CD4-positive, alpha-beta T cell treated with Interferon alpha-2 for 1 hour (primary cell): ENCODE data around the gene ZNF81.
A peak's percentile ranks its signal among the peaks of the same experiment; 100 is the strongest.
"Not testable (repeated sequence)": the region's sequence is repeated elsewhere in the genome, so short reads cannot be mapped to it uniquely, and the experiment has no call there.

Experiments
- DNase-seq, 2 donors: peaks; one replicate each; pipeline ENCODE4 v3.0.0-alpha.2; 2020 to 2022

The ZNF81 gene

DNA sequence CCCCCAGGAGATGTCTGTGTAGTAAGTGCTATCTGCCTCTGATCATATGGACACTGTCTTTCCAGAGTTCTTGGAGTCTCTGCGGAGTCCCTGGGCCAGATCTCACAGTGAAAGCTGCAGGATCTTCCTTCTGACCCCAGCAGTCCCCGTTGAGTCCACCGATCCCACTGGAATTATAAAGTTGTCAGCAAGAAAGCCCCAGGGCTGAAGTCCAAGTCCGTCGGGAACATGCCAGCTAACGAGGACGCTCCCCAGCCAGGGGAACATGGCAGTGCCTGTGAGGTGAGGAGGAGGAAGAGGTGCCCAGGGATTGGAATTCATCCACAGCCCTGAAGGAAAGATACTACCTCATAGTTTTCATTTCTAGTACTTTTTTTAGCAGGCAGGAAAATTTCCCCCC is 9.3 kb downstream of the ZNF81 start:
- no peak for DNase-seq

DNA sequence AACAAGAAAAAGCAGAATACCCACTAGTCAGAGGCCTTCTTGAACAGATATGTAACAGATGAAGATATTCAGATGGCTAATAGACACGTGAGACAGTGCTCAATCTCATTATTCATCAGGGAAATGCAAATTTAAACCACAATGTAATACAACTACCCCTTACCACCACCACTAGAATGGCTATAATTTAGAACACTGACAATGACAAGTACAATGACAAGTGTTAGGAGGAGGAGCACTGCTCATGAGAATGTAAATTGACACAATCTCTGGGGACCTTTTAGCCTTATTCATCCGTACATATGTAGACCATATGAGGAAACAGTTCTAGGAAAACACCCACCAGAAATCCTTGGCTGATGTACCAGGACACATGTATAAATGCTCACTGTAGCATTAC is 13.1 kb downstream of the ZNF81 start:
- no peak for DNase-seq

DNA sequence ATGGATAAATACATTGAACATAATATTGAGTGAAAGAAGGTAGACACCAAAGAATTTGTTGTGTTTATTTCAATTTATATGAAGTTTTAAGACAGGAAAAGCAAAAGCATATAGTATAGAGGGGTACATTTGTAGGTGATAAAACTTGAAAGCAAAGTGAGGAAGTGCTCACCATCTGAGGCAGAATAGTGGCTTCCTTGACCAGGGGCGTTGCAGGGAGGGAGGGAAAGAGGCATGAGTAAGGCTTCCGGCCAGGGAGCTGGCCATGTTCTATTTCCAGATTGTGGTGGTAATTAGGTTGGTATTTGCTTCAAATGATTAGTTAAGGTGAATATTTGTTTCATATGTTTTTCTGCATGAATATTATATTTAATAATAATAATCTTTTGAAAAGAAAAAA is 13.7 kb downstream of the ZNF81 start:
- not testable (repeated sequence) for DNase-seq

DNA sequence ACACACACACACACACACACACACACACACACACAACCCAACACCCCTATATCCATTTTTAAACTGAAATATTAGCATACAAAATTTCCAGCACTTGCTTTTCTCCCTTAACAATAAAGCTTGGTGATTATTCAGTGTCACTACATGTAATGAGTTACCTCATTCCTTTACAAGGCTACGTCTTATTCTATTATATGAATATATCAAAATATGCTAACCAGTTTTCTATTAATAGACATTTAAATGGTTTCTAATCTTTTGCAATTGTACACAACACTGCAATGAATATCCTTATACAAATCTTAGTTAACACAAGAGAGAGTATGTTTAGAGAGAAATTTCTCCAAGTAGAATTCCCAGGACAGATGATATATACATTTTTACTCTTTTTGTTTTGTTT is 14.2 kb downstream of the ZNF81 start:
- no peak for DNase-seq

DNA sequence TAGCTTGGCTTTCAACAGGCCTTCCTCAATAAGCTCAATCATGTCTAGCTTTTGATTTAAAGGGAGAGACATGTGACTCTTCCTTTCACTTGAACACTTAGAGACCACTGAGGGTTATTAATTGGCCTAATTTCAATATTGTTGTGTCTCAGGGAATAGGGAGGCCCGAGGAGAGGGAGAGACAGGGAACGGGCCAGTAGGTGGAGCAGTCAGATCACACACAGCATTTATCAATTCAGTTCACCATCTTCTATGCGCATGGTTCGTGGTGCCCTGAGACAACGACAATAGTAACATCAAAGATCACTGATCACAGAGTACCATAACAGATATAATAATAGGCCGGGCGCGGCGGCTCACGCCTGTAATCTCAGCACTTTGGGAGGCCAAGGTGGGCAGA is 17.8 kb downstream of the ZNF81 start:
- peak; percentile 29 to 40 for DNase-seq

DNA sequence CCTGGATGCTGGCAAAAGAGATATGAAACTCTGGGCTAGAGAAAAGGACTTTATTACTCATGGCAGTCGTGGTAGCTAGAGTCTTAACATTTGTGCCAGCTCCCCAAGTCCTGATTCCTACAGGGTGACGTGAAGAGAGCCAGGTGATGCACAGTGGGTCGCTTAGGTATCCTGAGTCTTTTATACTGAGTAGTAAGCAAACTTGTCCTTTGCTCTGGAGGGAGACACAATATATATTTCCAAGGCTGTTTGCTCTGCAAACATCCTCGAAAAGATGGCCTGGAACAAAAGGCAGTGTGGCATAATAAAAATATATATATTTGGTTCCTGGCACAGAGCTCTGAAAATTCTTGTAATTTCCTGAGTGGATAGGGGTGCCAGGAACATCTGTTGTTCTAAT is 23.0 kb downstream of the ZNF81 start:
- no peak for DNase-seq

DNA sequence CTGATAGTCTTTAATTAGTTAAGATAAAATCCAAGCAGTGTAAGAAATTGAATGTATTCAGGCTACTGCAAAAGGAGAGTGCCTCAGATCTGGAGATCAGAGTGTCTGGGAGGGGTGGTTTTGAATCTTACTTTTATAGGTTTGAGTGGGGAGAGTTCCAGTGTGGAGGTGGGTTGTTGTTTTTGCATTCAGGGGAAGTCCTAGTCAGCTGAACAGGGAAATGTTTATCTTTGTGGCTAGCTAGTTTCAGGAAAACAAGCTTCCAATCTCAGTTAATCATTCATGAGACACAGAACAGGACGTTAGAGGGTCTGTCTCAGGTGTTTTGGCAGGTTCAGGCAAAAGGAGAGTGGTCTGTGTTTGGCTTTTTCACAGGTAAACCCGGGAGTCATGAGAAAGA is 26.0 kb downstream of the ZNF81 start:
- no peak for DNase-seq

DNA sequence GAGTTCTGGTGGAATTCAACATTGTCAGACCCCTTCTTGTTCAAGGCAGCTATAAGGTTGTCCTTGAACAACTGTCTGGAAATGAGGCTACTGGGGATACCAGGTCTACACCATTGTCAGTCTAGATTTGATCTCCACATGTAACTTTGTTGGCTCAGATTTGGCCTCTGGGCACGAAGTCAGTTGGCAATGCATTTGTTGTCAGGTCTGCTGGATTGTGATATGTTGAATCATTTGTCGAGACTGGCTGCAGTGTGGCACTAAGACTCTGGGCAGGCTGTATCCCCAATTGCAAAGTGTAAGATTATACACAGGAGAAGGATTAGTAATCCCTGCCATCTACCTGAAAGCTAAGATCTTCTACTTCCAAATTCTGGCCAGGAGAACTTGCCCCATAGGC is 26.5 kb downstream of the ZNF81 start:
- no peak for DNase-seq

DNA sequence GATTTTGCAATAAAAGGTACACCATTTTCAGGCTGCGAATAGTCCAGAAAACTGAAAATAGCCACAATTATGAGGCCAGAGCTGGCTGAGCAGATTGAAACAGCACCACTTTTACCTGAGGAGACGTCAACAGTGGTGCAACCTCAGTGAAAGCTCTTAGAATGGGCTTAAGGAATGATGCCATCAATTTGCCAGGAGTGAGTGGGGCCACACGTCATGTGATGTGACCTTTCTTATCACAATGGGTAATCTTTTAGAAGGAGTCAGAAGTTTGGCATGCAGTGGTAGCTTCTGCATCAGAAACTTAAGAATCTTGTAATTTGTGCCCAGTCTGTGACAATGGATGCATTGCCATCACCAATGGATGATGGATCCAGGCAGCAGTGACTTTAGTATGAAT is 27.6 kb downstream of the ZNF81 start:
- no peak for DNase-seq

DNA sequence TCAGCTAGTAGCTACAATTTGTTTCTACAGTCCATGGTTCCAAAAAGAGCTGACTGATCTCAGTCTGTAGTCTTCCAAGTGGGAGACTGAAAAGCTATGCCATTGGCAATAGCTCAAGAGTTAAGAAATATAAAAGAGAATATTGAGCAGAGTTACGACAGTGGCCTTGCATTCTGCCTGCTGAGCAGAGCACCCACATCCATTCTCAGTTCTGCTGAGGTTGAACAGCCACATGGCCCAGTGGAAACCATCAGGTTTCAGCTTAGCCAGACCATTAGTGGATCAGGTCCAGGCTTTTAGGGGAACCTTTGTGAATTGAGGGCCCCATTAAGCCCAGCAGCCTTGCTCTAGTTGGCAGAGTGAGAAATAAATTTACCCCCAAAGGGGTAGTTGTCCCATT is 28.1 kb downstream of the ZNF81 start:
- no peak for DNase-seq

DNA sequence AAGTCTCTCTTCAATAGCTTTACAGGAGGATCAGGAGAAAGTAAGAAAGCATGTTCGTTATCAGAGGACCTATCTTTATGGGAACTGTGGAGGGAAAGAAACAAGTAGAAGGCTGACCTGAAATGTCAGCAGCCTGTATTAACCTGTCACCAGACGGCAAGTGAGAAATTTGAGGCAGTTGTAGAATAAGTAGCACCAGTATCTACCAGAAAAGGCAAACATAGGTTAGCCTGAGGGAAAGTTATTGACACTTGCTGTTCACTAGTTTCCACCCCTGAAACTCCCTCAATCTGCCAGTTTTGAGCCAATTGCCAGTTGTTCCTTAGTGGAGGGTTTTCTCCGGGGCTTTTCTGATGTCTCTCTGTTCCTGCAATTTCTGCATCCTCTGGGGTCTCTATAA is 36.4 kb downstream of the ZNF81 start:
- no peak for DNase-seq

DNA sequence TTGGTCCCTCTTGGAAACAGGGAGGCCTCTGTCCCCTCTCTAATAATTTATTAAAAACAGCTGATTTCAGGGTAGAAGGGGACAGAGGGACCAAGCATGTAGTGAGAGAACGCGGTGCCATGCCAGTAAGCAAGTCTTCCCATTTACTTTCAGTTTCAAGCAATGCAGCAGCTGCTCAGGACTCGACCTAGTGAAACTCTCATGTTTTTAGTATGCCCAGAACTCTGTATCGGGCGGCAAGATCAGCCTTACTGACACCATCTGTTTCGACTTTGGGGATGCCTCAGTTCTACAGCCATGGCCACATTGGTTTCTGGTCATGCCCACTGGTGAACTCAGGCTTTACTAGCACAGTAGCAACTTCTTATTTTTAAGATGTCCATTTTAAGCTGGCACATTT is 40.6 kb downstream of the ZNF81 start:
- DNase-seq = no peak

DNA sequence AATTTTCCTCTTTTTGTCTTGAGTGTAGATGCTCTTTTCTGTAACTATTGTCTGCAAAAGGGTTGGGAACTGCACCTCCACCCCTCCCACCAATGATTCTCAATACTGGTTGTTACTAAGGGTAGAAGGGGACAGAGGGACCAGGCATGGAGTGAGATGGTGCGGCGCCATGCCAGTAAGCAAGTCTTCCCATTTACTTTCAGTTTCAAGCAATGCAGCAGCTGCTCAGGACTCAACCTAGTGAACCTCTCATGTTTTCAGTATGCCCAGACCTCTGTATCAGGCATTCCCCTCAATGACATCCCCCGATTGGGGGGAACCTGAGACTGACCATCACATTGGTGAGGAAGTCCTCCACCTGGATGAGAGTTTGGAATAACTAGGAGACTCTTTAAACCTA is 41.5 kb downstream of the ZNF81 start:
- DNase-seq = no peak

DNA sequence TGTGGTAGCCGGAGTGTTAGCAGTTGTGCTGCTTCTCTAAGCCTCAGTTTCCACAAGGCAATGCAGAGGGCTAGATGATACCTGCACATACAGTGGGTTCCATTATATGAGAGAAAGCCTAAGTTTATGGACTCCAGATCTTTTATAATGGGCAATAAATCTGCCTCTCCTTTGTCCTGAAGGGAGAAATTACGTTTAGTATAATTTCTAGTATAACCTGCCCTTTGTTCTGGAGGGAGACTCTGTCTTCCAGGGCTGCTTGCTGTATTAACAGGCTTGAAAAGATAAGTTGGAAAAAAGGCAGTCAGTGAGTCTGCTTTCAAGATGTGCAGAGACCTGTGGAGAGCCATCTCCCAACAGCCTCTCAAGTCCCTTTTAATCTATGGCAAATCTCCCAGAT is 42.8 kb downstream of the ZNF81 start:
- DNase-seq = no peak

DNA sequence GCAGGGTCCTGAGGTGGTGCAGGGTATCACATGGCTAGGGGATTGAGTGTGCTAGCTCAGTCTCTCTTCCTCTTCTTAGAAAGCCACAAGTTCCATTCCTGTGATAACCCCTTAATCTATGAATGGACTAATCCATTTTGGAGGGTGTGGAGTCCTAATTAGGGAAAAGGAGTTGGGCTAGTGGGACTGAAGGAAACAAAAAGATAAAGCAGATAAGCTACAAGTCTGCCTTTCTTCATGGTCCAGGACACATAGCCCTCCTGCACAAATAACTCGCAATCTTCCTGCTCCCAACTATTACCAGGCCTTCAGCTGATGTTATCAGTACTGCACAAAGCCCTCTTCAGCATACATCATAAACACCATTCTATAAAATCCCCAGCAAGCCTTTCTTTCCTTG is 44.2 kb downstream of the ZNF81 start:
- DNase-seq = no peak

DNA sequence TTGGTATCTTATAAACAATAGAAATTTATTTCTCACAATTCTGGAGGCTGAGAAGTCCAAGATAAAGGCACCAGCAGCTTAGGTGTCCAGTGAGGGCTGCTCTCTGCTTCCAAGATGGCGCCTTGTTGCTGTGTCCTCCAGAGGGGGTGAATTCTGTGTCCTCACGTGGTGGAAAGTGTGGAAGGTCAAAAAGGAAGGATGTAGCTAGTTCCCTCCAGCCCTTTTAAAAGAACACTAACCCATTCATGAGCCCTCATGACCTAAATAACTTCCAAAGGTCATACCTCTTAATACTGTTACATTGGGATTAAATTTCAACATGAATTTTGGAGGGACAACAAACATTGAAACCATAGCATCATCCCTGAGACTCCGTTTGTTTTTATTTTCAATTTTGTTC is 48.8 kb downstream of the ZNF81 start:
- DNase-seq = no peak

DNA sequence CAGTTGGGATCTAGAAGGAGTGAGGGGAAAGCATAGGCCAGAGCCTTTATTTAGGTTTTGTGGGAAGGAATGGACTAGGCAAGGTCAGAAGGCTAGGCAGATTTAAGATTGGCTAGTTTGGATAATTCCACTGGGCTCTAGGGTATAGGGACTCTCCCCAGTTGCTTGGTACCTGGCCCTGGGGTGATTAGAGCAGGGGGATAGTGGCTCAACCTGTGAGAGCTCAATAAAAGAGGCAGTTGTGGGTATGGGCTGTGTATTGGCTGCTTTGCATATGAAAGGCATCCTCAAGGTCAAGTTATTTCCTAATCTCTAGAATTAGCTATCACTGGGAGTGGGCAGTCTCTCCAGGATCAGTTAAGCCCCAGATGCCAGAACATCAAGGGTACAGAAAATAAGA is 61.3 kb downstream of the ZNF81 start:
- DNase-seq = no peak

DNA sequence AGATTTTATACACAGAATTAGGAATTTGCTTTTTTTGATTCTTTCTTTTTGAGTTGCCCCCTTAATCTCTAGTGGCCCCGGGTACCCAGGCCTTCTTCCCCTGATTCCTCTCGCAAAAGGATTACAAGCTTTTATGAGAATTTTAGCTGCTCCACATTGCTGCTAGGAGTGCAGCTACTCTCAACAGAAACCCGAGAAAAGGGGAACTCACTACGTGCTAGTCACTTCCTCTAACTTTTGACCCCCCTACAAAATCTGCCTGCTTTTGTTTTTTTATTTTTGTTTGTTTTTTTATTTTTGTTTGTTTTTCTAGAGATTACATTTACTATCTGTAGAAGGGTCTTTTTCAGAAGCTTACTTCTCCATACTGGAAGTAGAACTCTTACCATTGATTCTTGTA is 64.1 kb downstream of the ZNF81 start:
- DNase-seq = no peak

DNA sequence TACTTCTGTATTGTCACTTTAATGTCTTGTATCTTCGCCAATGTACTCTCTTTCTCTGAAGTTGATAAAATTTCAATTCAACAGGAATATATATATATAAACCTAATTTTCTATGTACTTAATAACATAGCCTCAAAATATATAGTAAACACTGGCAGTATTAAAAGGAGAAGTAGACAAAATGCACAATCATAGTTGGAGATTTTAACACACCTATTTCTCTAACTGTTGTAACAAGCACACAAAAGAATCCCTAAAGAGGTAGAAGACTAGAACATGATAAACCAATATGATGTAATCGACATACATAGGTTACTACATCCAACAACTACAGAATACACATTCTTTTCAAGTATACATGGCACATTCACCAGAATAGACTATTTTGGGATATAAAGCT is 65.5 kb downstream of the ZNF81 start:
- no peak for DNase-seq

DNA sequence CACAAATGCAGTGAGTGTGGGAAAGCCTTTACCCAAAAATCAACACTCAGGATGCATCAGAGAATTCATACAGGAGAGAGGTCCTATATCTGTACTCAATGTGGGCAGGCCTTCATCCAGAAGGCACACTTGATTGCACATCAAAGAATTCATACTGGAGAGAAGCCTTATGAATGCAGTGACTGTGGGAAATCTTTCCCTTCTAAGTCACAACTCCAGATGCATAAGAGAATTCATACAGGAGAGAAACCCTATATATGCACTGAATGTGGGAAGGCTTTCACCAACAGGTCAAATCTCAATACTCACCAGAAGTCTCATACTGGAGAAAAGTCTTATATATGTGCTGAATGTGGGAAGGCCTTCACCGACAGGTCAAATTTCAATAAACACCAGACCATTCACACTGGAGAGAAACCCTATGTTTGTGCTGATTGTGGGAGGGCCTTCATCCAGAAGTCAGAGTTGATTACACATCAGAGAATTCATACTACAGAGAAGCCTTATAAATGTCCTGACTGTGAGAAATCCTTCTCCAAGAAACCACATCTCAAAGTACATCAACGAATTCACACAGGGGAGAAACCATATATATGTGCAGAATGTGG is 79.3 kb downstream of the ZNF81 start:
- DNase-seq = no peak

DNA sequence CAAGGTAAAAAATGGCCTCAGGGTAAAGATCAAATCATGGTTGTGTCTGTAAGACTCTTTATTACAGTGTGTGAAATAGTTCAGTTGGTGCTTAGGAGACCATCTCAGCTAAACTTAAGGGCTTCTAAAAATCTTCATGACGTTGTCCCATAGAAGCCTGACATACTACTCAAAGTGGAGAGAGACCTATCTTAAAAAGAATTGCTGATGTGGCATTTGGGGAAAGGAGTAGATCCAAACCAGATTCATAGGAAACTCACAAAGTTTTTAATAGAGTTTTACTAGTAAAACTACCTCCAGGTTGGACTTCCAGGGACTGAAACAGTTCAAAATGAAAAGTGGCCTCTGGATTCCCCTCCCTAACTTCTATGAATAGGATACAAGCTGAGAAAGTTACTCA is 81.6 kb downstream of the ZNF81 start:
- no peak for DNase-seq

DNA sequence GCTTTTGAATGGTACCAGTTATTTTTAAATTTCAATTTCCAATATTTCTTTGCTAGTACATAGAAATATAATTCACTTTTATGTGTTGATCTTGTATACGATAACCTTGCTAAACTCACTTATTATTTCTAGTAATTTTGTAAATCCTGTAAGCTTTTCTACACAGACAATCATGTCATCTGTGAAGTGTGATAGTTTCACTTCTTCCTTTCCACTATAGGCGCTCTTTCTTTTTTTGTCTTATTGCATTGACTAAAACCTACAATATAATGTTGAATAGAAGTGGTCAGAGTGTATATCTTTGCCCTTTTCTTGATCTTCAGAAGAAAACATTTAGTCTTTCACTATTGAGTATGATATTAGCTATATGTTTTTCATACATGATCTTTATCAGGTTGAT is 90.5 kb downstream of the ZNF81 start:
- DNase-seq = no peak

DNA sequence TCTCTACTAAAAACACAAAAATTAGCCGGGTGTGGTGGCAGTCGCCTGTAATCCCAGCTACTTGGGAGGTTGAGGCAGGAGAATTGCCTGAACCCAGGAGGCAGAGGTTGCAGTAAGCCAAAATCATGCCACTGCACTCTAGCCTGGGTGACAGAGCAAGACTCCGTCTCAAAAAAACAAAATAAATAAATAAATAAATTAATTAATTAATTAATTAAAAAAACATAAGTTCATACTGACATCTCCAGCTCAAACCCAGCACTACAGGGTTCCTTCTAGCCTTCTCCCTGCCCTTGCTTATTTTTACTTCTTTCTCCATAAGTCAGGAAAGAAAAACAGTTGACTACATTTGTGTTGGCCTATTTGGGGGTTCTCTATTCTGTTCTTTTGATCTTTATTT is 95.3 kb downstream of the ZNF81 start:
- DNase-seq = not testable (repeated sequence)

DNA sequence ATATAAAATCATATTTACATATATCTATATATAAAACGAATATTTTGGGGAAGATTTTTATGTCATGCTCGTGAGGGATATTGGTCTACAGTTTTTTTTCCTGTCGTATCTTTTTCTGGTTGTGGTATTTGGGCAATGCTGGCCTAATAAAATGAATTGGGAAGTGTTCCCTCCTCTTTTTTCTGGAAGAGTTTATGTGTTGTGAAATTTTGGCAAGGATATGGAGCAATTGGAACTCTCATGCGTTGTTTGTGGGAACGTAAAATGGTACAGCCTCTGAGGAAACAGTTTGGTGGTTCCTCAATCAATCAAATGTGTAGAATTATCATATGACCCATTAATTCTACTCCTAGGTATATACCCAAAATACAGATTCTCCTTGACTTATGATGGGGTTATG is 97.2 kb downstream of the ZNF81 start:
- DNase-seq = no peak

DNA sequence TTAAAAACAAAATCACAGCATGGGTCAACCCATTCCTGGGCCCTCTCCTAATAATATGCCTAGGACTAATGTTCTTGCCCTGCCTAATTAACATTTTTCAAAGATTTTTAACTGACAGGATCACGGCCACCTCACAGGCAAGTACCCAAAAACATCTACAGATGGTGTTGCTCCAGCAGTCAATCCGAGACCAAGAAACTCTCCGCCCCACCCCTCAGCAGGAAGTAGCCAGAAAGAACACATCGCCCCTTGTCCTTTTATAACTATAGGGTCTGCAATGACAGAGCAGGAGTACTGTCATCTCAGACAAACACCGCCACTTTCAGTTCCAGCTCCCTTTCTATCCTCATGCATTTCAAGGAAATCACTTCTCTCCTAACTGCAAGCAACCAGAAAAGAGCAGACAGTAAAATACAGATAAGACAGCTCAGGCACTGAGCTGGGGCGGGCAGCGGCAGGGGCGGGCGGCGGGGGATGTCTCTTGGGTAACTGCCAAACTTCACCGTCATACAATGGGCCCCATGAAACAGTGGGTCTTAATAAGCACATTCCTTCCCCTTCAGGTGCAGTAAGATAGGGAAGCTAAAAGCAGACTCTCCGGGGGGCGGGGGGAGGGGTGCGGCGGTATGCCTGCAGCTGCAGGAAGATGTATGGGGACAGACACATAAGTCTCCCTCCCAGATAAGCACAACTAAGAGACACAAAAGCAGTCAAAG is 99.7 kb downstream of the ZNF81 start:
- DNase-seq = peak; percentile 3
